Hepatocyte (in vitro differentiated cells): ENCODE data around the gene SYNPR.

Experiments used
- EZH2 ChIP-seq: fragments of 200-600 bp; sonication (generic); IDR thresholded peaks from 2 replicates; pipeline ENCODE4 v1.6.1; 2016; ENCODE audit warnings: antibody characterized with exemption, mild to moderate bottlenecking, borderline replicate concordance
- TF ChIP-seq, protein P1 (sequence below): fragments of 200-600 bp; sonication (generic); IDR thresholded peaks from 2 replicates; pipeline ENCODE4 v1.5.1; 2016; ENCODE audit warnings: antibody characterized with exemption, mild to moderate bottlenecking; ENCODE audit not compliant: poor library complexity

GRCh38 chr3:63528325-63529000 is 250.4 kb downstream of the SYNPR start:
- no peak for TF ChIP-seq EZH2
- TF ChIP-seq, protein P1, sequence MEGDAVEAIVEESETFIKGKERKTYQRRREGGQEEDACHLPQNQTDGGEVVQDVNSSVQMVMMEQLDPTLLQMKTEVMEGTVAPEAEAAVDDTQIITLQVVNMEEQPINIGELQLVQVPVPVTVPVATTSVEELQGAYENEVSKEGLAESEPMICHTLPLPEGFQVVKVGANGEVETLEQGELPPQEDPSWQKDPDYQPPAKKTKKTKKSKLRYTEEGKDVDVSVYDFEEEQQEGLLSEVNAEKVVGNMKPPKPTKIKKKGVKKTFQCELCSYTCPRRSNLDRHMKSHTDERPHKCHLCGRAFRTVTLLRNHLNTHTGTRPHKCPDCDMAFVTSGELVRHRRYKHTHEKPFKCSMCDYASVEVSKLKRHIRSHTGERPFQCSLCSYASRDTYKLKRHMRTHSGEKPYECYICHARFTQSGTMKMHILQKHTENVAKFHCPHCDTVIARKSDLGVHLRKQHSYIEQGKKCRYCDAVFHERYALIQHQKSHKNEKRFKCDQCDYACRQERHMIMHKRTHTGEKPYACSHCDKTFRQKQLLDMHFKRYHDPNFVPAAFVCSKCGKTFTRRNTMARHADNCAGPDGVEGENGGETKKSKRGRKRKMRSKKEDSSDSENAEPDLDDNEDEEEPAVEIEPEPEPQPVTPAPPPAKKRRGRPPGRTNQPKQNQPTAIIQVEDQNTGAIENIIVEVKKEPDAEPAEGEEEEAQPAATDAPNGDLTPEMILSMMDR: no peak
